Measurements from ENCODE around the gene VPS37B.
"Not testable (repeated sequence)": the region's sequence is repeated elsewhere in the genome, so short reads cannot be mapped to it uniquely, and the experiment has no call there.

VPS37B gene, protein sequence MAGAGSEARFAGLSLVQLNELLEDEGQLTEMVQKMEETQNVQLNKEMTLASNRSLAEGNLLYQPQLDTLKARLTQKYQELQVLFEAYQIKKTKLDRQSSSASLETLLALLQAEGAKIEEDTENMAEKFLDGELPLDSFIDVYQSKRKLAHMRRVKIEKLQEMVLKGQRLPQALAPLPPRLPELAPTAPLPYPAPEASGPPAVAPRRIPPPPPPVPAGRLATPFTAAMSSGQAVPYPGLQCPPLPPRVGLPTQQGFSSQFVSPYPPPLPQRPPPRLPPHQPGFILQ

DNA sequence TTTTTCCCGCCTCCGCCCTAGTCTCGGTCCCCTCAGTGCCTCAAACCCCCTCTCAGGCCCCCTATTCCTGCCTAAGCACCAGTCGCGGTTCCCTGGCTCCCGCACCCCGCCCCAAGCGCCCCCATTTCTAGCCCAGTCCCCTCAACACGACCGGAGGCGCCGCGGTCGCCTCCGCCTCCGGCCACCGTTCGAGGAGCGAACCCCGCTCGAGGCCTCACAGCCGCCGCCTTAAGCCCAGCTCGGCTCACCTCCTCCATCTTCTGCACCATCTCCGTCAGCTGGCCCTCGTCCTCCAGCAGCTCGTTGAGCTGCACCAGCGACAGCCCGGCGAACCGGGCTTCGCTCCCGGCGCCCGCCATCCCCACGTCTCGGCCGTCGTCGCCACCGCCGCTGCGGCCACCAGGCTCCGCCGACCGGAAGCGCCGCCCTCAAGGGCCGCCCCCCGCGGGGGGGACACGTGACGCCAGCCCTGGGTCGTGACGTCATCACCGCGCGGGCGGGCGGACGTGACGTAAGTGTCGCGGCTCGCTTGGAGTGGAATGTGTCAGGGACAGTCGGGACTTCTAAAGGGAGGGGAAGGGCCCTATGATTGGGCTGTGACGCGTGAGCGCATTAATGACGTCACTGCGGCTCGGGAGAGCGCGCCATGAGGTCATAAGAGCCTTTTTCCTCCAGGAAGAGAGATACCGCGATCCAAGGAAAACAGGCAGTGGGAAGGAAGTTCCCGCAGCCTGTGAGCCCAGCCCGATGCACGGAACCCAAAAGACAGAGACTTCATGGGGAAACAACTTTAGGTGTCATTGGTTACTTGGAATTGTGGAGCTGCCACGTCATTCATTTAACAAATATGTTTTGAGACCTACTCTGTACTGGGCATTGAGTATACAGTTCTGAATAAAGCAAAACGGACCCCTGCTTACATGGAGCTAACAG, at the start of gene VPS37B:
Gene VPS37B (minus strand): TSS at position 421 of the 933 bp plus-strand sequence. CDS start 62 bp downstream, at position 359.
- H3K4me3 ChIP-seq (ENCODE audit: low read depth, low read length), result peak within 1 kb of the TSS; percentile 76
- TF ChIP-seq, protein P1, sequence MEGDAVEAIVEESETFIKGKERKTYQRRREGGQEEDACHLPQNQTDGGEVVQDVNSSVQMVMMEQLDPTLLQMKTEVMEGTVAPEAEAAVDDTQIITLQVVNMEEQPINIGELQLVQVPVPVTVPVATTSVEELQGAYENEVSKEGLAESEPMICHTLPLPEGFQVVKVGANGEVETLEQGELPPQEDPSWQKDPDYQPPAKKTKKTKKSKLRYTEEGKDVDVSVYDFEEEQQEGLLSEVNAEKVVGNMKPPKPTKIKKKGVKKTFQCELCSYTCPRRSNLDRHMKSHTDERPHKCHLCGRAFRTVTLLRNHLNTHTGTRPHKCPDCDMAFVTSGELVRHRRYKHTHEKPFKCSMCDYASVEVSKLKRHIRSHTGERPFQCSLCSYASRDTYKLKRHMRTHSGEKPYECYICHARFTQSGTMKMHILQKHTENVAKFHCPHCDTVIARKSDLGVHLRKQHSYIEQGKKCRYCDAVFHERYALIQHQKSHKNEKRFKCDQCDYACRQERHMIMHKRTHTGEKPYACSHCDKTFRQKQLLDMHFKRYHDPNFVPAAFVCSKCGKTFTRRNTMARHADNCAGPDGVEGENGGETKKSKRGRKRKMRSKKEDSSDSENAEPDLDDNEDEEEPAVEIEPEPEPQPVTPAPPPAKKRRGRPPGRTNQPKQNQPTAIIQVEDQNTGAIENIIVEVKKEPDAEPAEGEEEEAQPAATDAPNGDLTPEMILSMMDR (IDR thresholded peaks at IDR 0.05; ENCODE audit: low read depth, low read length), result no peak
- in situ Hi-C loops (cut with HindIII; ENCODE audit: low sequenced_read_pairs), result no loop called here
- DNase-seq (ENCODE audit: low read depth, low spot score), result peak; percentile 85

- no peak overlapping the region for H3K4me3 ChIP-seq (ENCODE audit: low read depth, low read length)
- in situ Hi-C loops (cut with HindIII; ENCODE audit: low sequenced_read_pairs), result no loop called here
- peak; percentile 58 for DNase-seq (ENCODE audit: low read depth, low spot score)
- TF ChIP-seq, protein P1 (IDR thresholded peaks at IDR 0.05; ENCODE audit: low read depth, low read length), result no peak
Observed at GRCh38 chr12:122944605-122945592, 49.0 kb upstream of the VPS37B start.

GRCh38 chr12:122943196-122943595, 47.3 kb upstream of the VPS37B start:
- no peak for DNase-seq (ENCODE audit: low read depth, low spot score)
- H3K4me3 ChIP-seq (ENCODE audit: low read depth, low read length), result no peak overlapping the region
- in situ Hi-C loops (cut with HindIII; ENCODE audit: low sequenced_read_pairs), result no loop called here
- TF ChIP-seq, protein P1 (IDR thresholded peaks at IDR 0.05; ENCODE audit: low read depth, low read length), result no peak

DNA sequence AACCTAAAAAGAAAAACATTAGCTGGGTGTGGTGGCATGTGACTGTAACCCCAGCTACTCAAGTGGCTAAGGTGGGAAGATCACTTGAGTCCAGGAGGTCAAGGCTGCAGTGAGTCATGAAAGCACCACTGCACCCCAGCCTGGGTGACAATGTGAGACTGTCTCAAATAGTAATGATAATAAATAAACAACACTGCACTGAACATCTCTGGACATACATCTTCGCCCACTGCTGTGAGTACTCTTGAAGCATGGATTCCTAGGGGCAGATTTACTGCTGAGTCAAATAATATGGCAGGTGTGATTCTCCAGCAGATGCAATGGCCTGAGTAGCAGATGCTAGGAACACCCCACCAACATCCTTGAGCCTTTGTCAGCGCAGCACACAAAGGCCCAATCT, 46.7 kb upstream of the VPS37B start:
- in situ Hi-C loops (cut with HindIII; ENCODE audit: low sequenced_read_pairs), result no loop called here
- no peak overlapping the region for H3K4me3 ChIP-seq (ENCODE audit: low read depth, low read length)
- peak; percentile 30 for DNase-seq (ENCODE audit: low read depth, low spot score)
- TF ChIP-seq, protein P1 (IDR thresholded peaks at IDR 0.05; ENCODE audit: low read depth, low read length), result no peak

- H3K4me3 ChIP-seq (ENCODE audit: low read depth, low read length); in situ Hi-C loops (cut with HindIII; ENCODE audit: low sequenced_read_pairs): not testable (repeated sequence)
- DNase-seq (ENCODE audit: low read depth, low spot score), result peak; percentile 41
Observed at GRCh38 chr12:122941351-122941750, 45.4 kb upstream of the VPS37B start.

- no peak for DNase-seq (ENCODE audit: low read depth, low spot score)
- TF ChIP-seq, protein P1 (IDR thresholded peaks at IDR 0.05; ENCODE audit: low read depth, low read length), result no peak
- no peak overlapping the region for H3K4me3 ChIP-seq (ENCODE audit: low read depth, low read length)
- in situ Hi-C loops (cut with HindIII; ENCODE audit: low sequenced_read_pairs), result no loop called here
Observed at GRCh38 chr12:122939125-122939524, 43.2 kb upstream of the VPS37B start.
